HG03064 (cell line): Measurements from ENCODE around the gene IFITM10.

Source experiments
- ATAC-seq: cut with Tn5 transposase; IDR thresholded peaks from one replicate; pipeline ENCODE4 v1.9.1; 2021; ENCODE audit warnings: low read depth; ENCODE audit not compliant: unreplicated experiment

IFITM10 gene

GRCh38 chr11:1742371-1742770, 8.0 kb downstream of the IFITM10 start:
- ATAC-seq = no peak

- no peak for ATAC-seq
Measured at GRCh38 chr11:1741741-1742140, 8.7 kb downstream of the IFITM10 start.

GRCh38 chr11:1740786-1741530, 9.4 kb downstream of the IFITM10 start:
- ATAC-seq = no peak

GRCh38 chr11:1739576-1739975, 10.8 kb downstream of the IFITM10 start:
- no peak for ATAC-seq

- no peak for ATAC-seq
Measured at GRCh38 chr11:1738380-1738779, 12.0 kb downstream of the IFITM10 start.

GRCh38 chr11:1737080-1737757, 13.2 kb downstream of the IFITM10 start:
- no peak for ATAC-seq

GRCh38 chr11:1736447-1736992, 13.9 kb downstream of the IFITM10 start:
- ATAC-seq = no peak

- no peak for ATAC-seq
Measured at GRCh38 chr11:1735271-1735670, 15.1 kb downstream of the IFITM10 start.

- no peak for ATAC-seq
Measured at GRCh38 chr11:1734641-1735081, 15.7 kb downstream of the IFITM10 start.

GRCh38 chr11:1733716-1734640, 16.4 kb downstream of the IFITM10 start:
- no peak for ATAC-seq

- no peak for ATAC-seq
Measured at GRCh38 chr11:1733009-1733715, 17.2 kb downstream of the IFITM10 start.

GRCh38 chr11:1732418-1733008, 17.9 kb downstream of the IFITM10 start:
- no peak for ATAC-seq

GRCh38 chr11:1731451-1732059, 18.8 kb downstream of the IFITM10 start:
- no peak for ATAC-seq

GRCh38 chr11:1730059-1730629, 20.3 kb downstream of the IFITM10 start:
- no peak for ATAC-seq

GRCh38 chr11:1729692-1730011, 20.7 kb downstream of the IFITM10 start:
- ATAC-seq = no peak

GRCh38 chr11:1728931-1729691, 21.3 kb downstream of the IFITM10 start:
- ATAC-seq = no peak

GRCh38 chr11:1728301-1728700, 22.1 kb downstream of the IFITM10 start:
- ATAC-seq = no peak

- ATAC-seq = no peak
Measured at GRCh38 chr11:1727861-1728260, 22.5 kb downstream of the IFITM10 start.
